Measurements from ENCODE around the gene AFF1. TPM values are rescaled to one million over a fixed set of nuclear protein-coding genes. Genes with fewer than 3 reads are reported as not detected.
A peak's percentile ranks its signal among the peaks of the same experiment; 100 is the strongest.
"Not testable (repeated sequence)": the region's sequence is repeated elsewhere in the genome, so short reads cannot be mapped to it uniquely, and the experiment has no call there.

AFF1 gene
- total and polyA plus RNA-seq, 7 donors: 7.2 to 100 (median 61.7) TPM

- Histone ChIP-seq H3K27ac (no peak overlapping the region), H3K9me3 (no peaks in the 10 kb centered on the region), H3K27me3 (no peaks in the 10 kb centered on the region), H3K36me3 (peaks cover 11 to 100% (median 38%) of the 10 kb centered on the region in 4 donors), H3K4me1 (no peaks in the 10 kb centered on the region), H3K4me3 (no peak overlapping the region)
- 81% methylated on average over 3 of the region's 3 CpGs for WGBS, 2 donors
- no peak for TF ChIP-seq POLR2A (IDR thresholded peaks at IDR 0.05)
- intact Hi-C loops (cut with DNase I): no loop called here
- DNase-seq: no peak
These were observed 199.3 kb downstream of the AFF1 start for GRCh38 chr4:87134122-87134521.

- H3K4me3 ChIP-seq: no peak overlapping the region
- intact Hi-C loops (cut with DNase I): no loop called here
- H3K36me3 ChIP-seq: peaks cover 3 to 76% (median 12%) of the 10 kb centered on the region in 4 donors
- H3K27ac ChIP-seq: no peak overlapping the region
- H3K4me1 ChIP-seq: no peaks in the 10 kb centered on the region
- no peaks in the 10 kb centered on the region for H3K27me3 ChIP-seq
- WGBS, 2 donors: 11 to 55% methylated on average over 3 of the region's 3 CpGs
- no peaks in the 10 kb centered on the region for H3K9me3 ChIP-seq
- TF ChIP-seq EP300 (IDR thresholded peaks at IDR 0.05) (no peak), POLR2A (IDR thresholded peaks at IDR 0.05) (no peak), POLR2AphosphoS5 (IDR thresholded peaks at IDR 0.05) (no peak)
- TF ChIP-seq, protein P1, sequence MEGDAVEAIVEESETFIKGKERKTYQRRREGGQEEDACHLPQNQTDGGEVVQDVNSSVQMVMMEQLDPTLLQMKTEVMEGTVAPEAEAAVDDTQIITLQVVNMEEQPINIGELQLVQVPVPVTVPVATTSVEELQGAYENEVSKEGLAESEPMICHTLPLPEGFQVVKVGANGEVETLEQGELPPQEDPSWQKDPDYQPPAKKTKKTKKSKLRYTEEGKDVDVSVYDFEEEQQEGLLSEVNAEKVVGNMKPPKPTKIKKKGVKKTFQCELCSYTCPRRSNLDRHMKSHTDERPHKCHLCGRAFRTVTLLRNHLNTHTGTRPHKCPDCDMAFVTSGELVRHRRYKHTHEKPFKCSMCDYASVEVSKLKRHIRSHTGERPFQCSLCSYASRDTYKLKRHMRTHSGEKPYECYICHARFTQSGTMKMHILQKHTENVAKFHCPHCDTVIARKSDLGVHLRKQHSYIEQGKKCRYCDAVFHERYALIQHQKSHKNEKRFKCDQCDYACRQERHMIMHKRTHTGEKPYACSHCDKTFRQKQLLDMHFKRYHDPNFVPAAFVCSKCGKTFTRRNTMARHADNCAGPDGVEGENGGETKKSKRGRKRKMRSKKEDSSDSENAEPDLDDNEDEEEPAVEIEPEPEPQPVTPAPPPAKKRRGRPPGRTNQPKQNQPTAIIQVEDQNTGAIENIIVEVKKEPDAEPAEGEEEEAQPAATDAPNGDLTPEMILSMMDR (IDR thresholded peaks at IDR 0.05): no peak
- DNase-seq: no peak
These were observed 206.6 kb downstream of the AFF1 start for GRCh38 chr4:87141428-87141827.

DNA sequence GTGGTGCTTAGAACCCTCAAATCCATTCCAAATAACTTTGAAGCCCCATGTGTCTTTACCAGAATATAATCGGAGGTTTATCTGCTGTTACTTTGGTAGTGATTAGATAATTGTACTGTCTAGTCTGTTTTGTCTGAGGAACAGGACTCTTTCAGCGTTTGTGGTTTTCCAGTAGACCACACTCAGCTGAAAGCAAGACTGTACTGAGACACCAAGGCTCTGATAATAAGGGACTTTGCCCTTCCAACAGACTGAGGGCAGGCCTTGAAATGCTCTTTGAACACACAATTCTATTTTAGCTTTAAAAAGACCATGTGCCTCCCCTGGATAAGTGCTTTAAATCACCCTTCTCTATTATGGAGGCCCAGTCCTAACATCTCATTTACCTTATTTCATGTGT, 209.5 kb downstream of the AFF1 start:
- Histone ChIP-seq H3K4me1 (no peaks in the 10 kb centered on the region), H3K9me3 (no peaks in the 10 kb centered on the region), H3K27ac (no peak overlapping the region), H3K27me3 (no peaks in the 10 kb centered on the region), H3K36me3 (peaks cover 0 to 47% (median 9%) of the 10 kb centered on the region in 4 donors), H3K4me3 (no peak overlapping the region)
- intact Hi-C loops (cut with DNase I): no loop called here
- no peak for DNase-seq
- TF ChIP-seq POLR2AphosphoS5 (IDR thresholded peaks at IDR 0.05) (no peak), EP300 (IDR thresholded peaks at IDR 0.05) (no peak)
- 59 to 68% methylated on average over 2 of the region's 2 CpGs for WGBS, 2 donors

- H3K9me3 ChIP-seq; intact Hi-C loops (cut with DNase I); H3K4me3 ChIP-seq; DNase-seq; H3K27ac ChIP-seq; H3K27me3 ChIP-seq: not testable (repeated sequence)
- H3K36me3 ChIP-seq: peaks cover 0 to 31% (median 9%) of the 10 kb centered on the region in 4 donors
- peaks cover 0 to 12% (median 10%) of the 10 kb centered on the region in 4 donors for H3K4me1 ChIP-seq
- 96 to 98% methylated on average over 6 of the region's 6 CpGs for WGBS, 2 donors
These were observed 211.1 kb downstream of the AFF1 start for GRCh38 chr4:87145934-87146333.

DNA sequence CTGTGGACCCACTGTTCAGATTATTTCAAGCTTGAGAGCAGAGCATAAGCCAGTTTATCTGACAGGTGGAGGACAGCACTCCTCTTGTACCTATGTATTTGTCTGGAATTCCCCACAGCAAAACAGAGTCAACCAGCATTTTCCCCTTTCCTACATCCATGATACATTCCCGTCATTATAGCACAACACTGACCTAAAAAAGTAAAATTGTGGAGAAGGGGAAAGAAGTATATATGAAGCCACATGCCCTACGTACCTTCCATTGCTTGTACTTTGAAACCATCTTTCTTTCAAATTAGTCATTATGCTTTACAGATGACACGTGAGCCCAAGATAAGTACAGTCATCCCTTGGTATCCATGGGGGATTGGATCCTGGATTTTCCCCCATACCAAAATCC, 212.3 kb downstream of the AFF1 start:
- intact Hi-C loops (cut with DNase I): no loop called here
- WGBS, 2 donors: 85 to 87% methylated on average over 3 of the region's 3 CpGs
- Histone ChIP-seq H3K27me3 (no peaks in the 10 kb centered on the region), H3K36me3 (peaks cover 0 to 23% (median 6%) of the 10 kb centered on the region in 4 donors), H3K9me3 (no peaks in the 10 kb centered on the region), H3K4me1 (peaks cover 0 to 24% (median 17%) of the 10 kb centered on the region in 4 donors), H3K4me3 (no peak overlapping the region), H3K27ac (no peak overlapping the region)
- no peak for DNase-seq
- TF ChIP-seq, protein P1 (IDR thresholded peaks at IDR 0.05): no peak
- no peak for TF ChIP-seq POLR2A (IDR thresholded peaks at IDR 0.05)
- no peak for TF ChIP-seq POLR2AphosphoS5 (IDR thresholded peaks at IDR 0.05)
- no peak for TF ChIP-seq EP300 (IDR thresholded peaks at IDR 0.05)

DNA sequence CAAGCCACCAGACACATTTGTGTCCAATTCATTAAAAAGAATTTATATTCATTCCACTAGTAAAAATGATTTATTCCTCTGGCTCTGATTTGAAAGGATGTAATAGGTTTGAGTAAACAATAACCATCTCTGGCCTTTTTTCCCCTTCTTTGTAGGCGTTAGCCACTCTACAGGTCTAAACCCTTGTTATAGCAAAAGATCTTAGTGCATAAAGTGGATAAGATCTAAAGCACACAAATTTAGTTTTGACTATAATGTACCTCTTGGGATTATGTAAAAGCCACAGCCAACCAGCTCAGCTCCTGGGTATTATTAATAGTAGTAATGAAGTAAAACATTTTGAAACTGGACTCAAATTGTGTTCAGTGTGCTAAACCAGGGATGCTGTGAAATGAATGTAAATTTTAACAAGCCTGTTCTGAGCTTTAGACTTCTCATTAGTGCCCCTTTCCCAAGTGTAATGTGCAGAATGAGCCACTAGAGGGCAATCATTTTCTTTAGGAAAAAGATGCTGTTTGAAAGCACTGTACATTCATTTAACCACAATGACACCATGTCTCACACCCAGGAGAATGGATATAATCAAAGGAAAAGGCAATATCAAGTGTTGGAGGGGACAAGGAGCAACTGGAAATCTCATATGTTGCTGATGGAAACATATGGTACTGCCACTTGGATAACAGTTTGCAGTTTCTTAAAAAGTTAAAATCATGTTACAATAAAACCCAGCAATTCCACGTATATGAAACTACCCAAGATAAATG, 215.9 kb downstream of the AFF1 start:
- Histone ChIP-seq H3K9me3 (no peaks in the 10 kb centered on the region), H3K27ac (peak overlapping the region in 3 of 4 donors; percentile 53 to 70 (median 63)), H3K27me3 (no peaks in the 10 kb centered on the region), H3K4me1 (peaks cover 0 to 35% (median 22%) of the 10 kb centered on the region in 4 donors), H3K4me3 (no peak overlapping the region), H3K36me3 (peaks cover 0 to under 1% (median 0%) of the 10 kb centered on the region in 4 donors)
- no peak for DNase-seq
- intact Hi-C loops (cut with DNase I): loop anchor here (1.0 to 10.0 kb wide), 3 partner anchors 85 to 314 kb away; no protein-coding TSS in a partner anchor
- TF ChIP-seq POLR2AphosphoS5 (IDR thresholded peaks at IDR 0.05): peak in 2 of 4 donors; percentile 13 to 18
- TF ChIP-seq POLR2A (IDR thresholded peaks at IDR 0.05): no peak
- TF ChIP-seq, protein P1 (IDR thresholded peaks at IDR 0.05): peak; percentile 70 to 91 (median 86)
- WGBS, 2 donors: 15 to 36% methylated on average over 2 of the region's 2 CpGs
